Adrenal gland (tissue), 5 donors: ENCODE data around the gene SEMA3E.

Experiments used
- CTCF ChIP-seq, 6 experiments: fragments of 450-650 bp in 4 of 6; fragments of 200-600 bp in 2 of 6; sonication (generic) in 1 of 6; IDR thresholded peaks; 1 replicate in 5 of 6; 2 replicates in 1 of 6; pipeline versions ENCODE4 v1.5.1 to v1.8.0; 2016 to 2021; ENCODE audit warnings: antibody characterized with exemption in 6 of 6, mild to moderate bottlenecking in 2 of 6, moderate library complexity in 1 of 6
- POLR2A ChIP-seq, 2 donors: fragments of 450-650 bp; IDR thresholded peaks; one replicate each; pipeline ENCODE4 v1.6.1; 2017; ENCODE audit warnings: antibody characterized with exemption in 2 of 2, mild to moderate bottlenecking in 2 of 2, moderate library complexity in 1 of 2
- donor health status: DM: no; HTN: no; CAD: no.

DNA sequence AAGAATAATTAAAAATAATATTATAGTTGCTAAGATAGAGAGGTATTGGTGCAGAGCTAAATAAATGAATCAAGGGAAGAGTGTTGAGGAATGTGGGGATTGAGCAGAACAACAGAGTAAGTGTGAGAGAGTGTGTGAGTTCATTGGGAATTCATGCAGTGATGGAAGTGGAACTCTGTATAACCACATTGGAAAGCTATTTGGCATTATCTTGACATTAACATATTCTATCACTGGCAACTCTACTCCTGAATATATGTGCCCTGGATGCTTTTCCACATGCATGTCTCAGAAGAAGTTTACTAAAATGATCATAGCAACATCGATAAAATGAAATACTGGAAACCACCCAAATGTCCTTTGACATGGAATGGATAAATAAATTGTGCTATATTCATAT lies 164.1 kb downstream of the SEMA3E start:
- TF ChIP-seq CTCF (IDR thresholded peaks at IDR 0.05) (no peak), POLR2A (IDR thresholded peaks at IDR 0.05) (no peak)
